GM12864 (cell line): ENCODE data around the gene CCL1.

ENCODE experiments used
- DNase-seq: peaks from one replicate; pipeline ENCODE4 v3.0.0-alpha.2; 2011; ENCODE audit warnings: low read depth
- H3K4me3 ChIP-seq: 2 replicates; pipeline ENCODE4 v1.5.1; 2011; ENCODE audit warnings: mild to moderate bottlenecking, low read depth, low read length, control low read depth
- TF ChIP-seq, protein P1 (sequence below): IDR thresholded peaks from 2 replicates; pipeline ENCODE4 v1.5.1; 2011; ENCODE audit warnings: low read depth, mild to moderate bottlenecking, moderate library complexity, low read length, control low read depth, inconsistent platforms; ENCODE audit errors: missing control alignments

CCL1 gene

DNA sequence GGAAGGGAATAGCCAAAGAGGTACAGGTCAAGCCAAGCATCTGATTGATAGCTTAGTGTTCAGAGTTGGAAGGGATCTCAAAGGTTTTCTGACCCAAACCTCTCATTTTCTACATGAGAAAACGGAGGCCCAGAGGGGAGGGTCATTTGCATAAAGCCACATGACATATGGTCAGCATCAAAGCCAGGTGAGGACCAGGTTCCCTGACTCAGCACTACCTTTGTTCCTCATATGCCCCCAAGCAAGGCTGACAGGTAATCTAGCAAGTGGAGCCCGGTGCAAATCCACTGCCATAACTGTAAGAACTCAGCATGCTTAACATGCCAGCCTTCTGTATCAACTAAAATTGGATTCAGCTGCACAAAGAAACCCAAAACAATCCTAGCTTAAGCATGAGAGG lies 28.2 kb upstream of the CCL1 start:
- TF ChIP-seq, protein P1, sequence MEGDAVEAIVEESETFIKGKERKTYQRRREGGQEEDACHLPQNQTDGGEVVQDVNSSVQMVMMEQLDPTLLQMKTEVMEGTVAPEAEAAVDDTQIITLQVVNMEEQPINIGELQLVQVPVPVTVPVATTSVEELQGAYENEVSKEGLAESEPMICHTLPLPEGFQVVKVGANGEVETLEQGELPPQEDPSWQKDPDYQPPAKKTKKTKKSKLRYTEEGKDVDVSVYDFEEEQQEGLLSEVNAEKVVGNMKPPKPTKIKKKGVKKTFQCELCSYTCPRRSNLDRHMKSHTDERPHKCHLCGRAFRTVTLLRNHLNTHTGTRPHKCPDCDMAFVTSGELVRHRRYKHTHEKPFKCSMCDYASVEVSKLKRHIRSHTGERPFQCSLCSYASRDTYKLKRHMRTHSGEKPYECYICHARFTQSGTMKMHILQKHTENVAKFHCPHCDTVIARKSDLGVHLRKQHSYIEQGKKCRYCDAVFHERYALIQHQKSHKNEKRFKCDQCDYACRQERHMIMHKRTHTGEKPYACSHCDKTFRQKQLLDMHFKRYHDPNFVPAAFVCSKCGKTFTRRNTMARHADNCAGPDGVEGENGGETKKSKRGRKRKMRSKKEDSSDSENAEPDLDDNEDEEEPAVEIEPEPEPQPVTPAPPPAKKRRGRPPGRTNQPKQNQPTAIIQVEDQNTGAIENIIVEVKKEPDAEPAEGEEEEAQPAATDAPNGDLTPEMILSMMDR, result no peak
- DNase-seq, result no peak
- H3K4me3 ChIP-seq, result no peak overlapping the region

DNA sequence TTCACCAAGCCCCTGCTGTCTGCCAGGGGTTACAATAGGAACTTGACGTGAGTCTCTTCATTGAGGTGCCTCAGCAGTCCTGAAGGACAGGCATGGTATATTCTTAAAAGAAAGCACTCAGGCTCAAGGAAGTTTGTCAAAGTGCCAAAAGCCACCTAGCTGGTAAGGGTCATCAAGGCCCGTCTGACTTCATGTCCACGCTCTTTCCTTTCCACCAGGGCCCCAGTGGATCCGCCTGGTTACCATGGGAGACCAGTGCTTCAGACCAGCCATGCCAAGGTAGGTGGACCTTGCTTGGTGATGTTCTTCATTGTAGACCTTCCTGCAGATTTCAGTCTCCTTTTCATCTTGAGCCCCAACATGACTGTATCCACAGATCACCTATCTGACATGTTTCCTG lies 27.6 kb upstream of the CCL1 start:
- DNase-seq, result no peak
- TF ChIP-seq, protein P1, result no peak
- no peak overlapping the region for H3K4me3 ChIP-seq

DNA sequence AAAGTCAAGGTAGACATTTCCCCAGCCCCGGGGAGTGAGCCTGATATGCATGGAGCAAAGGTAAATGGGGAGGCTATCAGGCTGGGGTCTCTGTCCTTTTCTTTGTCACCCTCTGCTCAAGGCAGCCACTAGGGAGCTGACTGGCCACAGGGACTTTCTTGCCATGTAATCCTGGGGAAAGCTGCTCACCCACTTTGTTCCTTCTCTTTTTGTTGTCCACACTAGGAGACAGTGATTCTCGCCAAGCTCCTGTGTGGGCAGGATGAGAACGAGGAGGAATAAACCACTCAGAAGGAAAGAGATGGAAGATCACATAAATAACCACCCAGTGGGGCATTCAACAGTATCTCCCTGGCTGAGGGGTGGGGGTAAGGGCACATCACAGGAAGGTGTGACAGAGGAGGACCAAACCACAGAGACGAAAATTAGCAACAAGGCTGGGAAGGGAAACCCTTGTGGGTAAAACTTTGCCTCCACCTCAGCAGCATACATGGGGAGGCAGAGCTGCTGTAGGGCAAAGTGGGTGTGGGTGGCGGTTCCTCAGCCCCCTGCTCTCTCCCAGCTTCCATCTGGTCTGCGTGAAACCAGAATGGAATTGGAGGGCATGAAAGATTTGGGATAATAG lies 26.2 kb upstream of the CCL1 start:
- DNase-seq, result no peak
- TF ChIP-seq, protein P1, result no peak
- H3K4me3 ChIP-seq, result no peak overlapping the region

DNA sequence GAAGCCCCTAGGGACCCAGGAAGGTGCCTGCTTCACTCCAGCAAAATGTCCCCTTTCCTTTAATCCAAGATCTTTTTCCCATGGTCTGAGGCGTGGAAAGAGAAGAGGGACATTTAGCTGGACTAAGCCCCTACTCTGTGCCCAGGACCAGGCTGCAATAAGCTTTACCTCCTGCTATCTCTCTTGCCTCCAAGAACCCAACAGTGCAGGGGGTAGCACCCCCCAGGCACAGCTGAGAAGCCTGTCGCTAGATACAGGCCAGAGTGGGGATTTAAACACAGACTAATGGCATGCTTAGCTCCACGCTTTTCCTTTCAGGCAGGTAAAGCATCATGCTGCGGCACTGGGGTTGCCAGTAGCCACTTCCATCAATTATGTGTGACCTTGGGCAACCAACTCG lies 24.5 kb upstream of the CCL1 start:
- DNase-seq, result no peak
- H3K4me3 ChIP-seq, result no peak overlapping the region
- TF ChIP-seq, protein P1, result no peak

DNA sequence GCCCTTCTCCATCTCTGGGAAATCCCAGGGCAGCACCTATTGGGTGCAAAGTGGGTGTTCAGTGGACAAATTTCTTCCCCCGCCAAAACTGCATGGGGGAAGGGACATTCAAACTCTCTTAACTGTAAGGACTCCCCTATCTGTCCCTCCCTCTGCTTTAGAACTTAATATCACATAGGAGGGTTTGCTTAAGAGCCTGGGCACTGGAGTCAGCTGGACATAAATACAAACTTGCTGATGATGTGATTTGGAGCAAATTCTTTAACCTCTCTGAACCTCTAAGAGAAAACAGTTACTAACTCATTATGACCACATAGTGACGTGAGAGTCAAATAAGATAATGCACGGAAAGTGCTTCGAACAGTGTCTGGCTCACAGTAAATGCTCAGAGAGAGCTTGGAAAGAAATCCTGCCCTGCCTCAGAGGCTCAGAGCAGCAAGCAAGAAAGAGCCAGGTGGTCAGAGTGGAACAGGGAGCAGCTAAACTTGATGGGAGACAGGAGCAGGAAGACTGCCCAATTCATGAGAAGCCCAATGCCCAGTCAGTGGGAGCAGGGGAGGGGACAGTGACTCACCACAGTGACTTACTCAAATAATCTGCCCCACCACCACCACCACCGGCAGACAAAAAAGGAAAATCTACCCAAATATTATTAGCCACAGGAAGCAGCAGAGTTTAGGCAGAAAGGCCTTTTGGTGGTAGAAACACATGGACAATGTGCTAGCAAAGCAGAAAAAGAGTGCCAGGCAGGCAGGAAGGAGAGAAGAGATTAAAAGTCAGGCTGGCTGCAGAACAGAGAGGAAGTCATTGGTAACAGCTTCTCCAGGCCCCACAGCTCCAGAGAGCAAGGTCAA lies 23.9 kb upstream of the CCL1 start:
- no peak overlapping the region for H3K4me3 ChIP-seq
- TF ChIP-seq, protein P1, result no peak
- DNase-seq, result no peak

DNA sequence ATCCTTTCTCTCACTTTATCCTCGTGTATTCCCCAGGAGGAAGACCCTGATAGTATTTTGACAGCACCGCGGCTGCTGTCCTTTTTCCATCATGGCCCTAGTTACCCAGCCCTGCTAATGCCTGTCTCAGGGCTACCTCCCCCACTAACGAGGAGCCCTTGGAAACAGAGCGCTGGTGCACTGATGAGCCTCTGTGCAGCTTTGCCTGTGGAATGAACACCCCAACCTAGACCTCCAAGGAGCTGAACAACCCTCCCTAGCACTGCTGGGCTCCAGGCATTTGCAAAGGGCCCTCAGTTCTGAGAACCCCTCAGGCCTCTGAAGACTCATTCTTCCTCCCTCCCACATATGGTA lies 23.3 kb upstream of the CCL1 start:
- H3K4me3 ChIP-seq, result no peak overlapping the region
- DNase-seq, result no peak
- TF ChIP-seq, protein P1, result no peak
